ENCODE results near the gene MERTK.
"Not testable (repeated sequence)": the region's sequence is repeated elsewhere in the genome, so short reads cannot be mapped to it uniquely, and the experiment has no call there.

Gene MERTK

GRCh38 chr2:111897924-111898702 lies at the start of gene MERTK:
Gene MERTK, plus strand, starts transcription at chr2:111898607. Its CDS starts 129 bp downstream, at chr2:111898736.
- ATAC-seq: peak; percentile 79 to 85

- peak in 1 of 2 donors; percentile 48 for ATAC-seq
These were observed 47.8 kb upstream of the MERTK start for GRCh38 chr2:111850646-111851045.

- not testable (repeated sequence) for ATAC-seq
These were observed 45.9 kb upstream of the MERTK start for GRCh38 chr2:111852544-111852943.

- peak in 1 of 2 donors; percentile 53 for ATAC-seq
These were observed 38.4 kb upstream of the MERTK start for GRCh38 chr2:111860005-111860404.

GRCh38 chr2:111865124-111865523 lies 33.3 kb upstream of the MERTK start:
- not testable (repeated sequence) for ATAC-seq

- not testable (repeated sequence) for ATAC-seq
These were observed 25.6 kb upstream of the MERTK start for GRCh38 chr2:111872806-111873205.

GRCh38 chr2:111883661-111884591 lies 14.5 kb upstream of the MERTK start, which contains the start of gene ANAPC1:
Gene ANAPC1, minus strand, starts transcription at chr2:111884193. Its CDS starts 3,368 bp downstream, at chr2:111880825.
- peak; percentile 91 to 94 for ATAC-seq

GRCh38 chr2:111884592-111884964 lies 13.8 kb upstream of the MERTK start:
- ATAC-seq: peak in 1 of 2 donors; percentile 3

- no peak for ATAC-seq
These were observed 2.4 kb upstream of the MERTK start for GRCh38 chr2:111896024-111896423.

- ATAC-seq: no peak
These were observed 1.8 kb upstream of the MERTK start for GRCh38 chr2:111896576-111896975.

GRCh38 chr2:111897630-111897923 lies 830 bp upstream of the MERTK start:
- ATAC-seq: no peak

GRCh38 chr2:111898703-111899514 lies 502 bp downstream of the MERTK start:
- ATAC-seq: peak; percentile 11 to 34

GRCh38 chr2:111900859-111901258 lies 2.5 kb downstream of the MERTK start:
- ATAC-seq: no peak

GRCh38 chr2:111903516-111903915 lies 5.1 kb downstream of the MERTK start:
- ATAC-seq: no peak

GRCh38 chr2:111903930-111904439 lies 5.6 kb downstream of the MERTK start:
- no peak for ATAC-seq

- ATAC-seq: no peak
These were observed 6.5 kb downstream of the MERTK start for GRCh38 chr2:111904726-111905474.

- ATAC-seq: not testable (repeated sequence)
These were observed 7.1 kb downstream of the MERTK start for GRCh38 chr2:111905475-111905869.

GRCh38 chr2:111905990-111906735 lies 7.8 kb downstream of the MERTK start:
- ATAC-seq: no peak

- no peak for ATAC-seq
These were observed 10.2 kb downstream of the MERTK start for GRCh38 chr2:111908578-111908977.

- no peak for ATAC-seq
These were observed 10.7 kb downstream of the MERTK start for GRCh38 chr2:111909079-111909478.

GRCh38 chr2:111909997-111910396 lies 11.6 kb downstream of the MERTK start:
- ATAC-seq: not testable (repeated sequence)

All from activated CD4-positive, CD25-positive, alpha-beta regulatory T cell treated with anti-CD3 and anti-CD28 coated beads, Interleukin-2, amount 50 U/mL, for 24 hours (primary cell).